ENCODE data around the gene HDAC4.
A peak's percentile ranks its signal among the peaks of the same experiment; 100 is the strongest.

HDAC4 gene

DNA sequence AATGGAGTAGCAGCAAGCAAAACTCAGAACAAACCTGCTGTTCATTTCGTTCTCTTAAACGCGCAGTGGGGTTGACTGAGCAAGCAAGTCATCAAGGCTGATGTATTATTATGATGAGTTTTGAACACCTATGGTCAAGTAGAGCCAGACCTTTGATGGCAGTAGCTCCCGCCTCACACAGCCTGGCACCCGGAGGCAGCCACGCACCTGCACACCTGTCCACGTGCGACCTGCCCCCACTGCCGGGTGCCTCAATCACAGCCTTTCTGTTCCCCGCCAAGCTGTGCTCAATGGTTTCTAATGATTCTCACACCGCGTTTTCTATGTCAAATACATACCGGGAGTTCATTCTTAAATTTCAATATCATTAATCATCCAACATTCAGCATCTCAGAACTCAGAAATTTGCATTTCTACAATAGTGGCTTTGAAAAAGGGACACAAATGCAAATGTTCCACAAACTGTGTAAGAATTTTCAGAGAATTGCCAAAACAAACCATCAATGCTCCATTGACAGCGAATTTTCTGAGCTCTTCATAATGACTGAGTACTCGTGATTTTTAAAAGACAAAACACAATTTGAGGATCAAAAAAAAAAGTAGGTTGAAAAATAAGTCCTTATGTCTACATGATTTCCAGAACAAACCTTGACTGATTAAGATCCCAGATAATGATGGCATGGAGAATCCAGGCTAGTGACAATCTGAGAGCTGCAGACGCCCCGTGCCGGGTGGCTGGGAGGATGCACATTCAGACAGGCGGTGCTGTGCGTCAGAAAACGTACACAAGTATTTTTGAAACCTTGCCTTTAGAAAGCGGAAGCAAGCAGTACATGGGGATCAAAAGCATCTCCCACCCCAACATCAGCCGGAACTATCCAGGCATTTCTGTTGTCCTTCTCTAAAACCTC, 56.6 kb downstream of the HDAC4 start:
- DNase-seq = no peak

DNA sequence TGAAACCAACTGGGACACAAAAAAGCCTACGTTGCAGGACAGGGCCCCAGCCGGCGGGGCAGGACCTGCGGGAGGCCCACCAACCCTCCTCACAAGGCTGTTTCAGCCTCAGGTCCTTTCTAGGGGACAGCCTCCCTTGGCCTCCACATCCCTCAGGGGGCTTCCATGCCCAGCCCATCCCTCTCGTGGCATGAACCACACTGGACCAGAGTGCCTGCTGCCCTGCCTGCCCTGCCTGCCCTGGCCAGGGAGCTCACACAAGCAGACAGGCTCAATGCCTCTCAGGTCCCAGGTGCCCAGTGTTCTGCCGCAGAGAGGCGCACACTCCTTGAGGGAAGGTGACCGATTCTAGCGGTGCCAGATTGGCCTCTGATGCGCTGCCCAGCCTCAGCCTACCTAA, 57.4 kb downstream of the HDAC4 start:
- no peak for DNase-seq

DNA sequence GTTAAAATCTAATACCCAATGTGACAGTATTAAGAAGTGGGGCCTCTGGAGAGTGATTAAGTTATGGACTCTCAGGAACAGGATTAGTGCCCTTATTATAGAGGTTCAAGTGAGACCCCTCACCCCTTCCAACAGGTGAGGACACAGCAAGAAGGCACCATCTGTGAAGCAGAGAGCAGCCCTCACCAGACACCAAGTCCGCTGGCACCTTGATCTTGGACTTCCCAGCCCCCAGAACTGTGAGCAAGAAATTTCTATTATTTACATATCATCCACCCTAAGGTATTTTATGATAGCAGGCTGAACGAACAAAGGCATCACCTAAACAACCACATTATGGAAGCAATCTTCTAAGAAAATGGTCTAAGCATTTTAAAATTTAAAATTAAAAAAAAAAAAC, 59.0 kb downstream of the HDAC4 start:
- DNase-seq = no peak

- no peak for DNase-seq
These were observed 59.6 kb downstream of the HDAC4 start for GRCh38 chr2:239341146-239341732.

DNA sequence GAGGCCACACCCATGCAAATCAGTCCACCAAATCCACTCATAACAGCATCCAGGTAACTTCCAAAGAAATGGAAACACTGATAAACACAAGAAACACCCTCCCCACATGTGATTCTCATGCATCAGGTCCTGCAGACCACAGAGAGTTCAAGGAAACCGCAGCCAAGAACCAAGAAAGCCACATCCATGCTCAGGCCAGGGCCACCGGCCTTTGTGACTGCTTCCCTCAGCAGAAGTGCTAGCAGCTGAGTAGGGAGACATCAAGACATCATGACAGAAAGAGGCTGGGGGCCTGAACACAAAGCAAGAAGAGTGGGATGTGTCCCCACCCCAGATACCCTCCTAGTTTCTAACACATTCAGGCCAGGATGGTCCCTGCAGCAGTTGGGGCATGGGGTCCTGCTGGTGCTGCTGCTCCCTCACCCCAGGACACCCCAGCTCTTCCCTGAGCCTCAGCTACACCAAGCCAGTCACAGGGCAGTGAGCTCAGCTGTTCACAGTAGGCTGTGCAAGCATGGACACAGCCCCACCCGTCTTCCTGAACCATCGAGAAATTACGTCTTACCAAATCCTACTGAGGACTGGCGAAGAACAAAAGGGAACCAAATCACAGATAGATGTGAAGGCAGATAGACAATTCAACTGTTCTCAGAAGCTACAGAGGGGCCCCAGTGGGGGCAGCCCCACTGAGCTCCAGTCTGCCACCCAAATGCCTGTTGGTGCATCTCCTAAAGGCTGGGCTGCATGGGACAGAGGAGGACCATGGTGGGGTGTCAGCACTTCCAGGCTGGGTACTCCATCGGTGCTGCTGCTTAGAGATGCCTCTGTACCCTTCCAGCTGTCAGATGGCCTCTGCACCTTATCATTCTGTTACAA, 60.9 kb downstream of the HDAC4 start:
- no peak for DNase-seq

GRCh38 chr2:239339241-239339640, 61.6 kb downstream of the HDAC4 start:
- no peak for DNase-seq

DNA sequence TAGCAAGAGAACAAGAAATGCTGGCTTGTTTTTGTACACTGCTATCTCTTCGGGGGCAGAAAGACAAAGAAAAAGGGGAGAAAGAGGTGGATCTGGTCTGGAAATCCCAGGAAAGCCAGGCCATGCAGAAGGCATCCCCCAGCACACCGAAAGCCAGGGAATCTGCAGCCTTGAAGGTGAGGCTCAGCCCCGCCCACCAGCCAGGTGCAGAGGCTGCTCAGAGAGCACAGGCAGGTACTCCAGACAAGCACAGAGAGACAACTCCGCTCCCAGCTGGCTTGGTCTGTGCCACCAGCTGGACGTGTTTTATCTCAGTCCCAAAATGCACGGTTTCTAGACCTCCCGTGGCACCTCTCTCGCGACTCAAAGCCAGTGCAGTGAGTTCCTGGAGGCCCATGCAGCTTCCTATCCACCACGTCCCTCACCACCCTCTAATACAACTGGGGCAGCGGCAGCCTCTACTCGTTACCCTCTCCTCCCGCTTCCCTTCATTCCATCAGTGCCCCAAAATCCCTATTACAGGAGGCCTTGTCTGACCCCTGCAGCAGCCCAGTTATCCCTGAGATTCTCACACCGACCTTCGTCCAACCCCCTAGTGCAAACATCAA, 62.8 kb downstream of the HDAC4 start:
- no peak for DNase-seq

DNA sequence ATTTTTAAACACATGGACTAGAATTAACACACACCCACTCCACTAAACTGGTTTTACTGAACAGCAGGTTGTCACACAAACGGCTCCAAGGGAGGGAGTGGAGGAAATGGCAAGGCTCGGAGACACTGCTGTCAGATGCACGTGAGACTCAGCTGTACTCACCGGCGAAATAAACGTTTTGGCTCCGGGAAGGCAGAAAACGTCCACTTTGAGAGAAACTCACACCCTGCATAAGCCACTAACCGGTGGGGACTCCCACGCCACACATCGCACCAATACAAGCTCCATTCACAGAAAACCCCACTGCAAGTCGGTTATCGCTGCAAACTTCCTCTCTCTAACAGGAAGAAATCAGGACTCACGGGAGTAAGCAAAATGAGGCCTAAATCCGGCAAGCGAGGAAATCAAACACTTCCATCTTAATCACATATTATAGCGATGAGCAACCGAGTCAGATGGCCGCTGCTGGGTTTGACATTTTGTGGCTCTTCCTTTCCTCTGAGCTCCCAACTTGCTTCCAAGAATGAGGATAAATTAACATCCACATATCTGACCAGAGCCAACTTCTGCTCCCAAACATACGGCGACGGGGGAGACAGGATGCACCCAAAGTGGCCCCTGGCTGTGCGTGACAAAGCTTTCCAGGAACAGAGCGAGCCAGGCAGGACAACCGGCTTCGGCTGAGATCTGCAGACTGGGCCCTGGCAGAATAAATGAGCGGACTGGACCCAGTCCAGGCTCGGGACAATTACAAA, 63.5 kb downstream of the HDAC4 start:
- no peak for DNase-seq

DNA sequence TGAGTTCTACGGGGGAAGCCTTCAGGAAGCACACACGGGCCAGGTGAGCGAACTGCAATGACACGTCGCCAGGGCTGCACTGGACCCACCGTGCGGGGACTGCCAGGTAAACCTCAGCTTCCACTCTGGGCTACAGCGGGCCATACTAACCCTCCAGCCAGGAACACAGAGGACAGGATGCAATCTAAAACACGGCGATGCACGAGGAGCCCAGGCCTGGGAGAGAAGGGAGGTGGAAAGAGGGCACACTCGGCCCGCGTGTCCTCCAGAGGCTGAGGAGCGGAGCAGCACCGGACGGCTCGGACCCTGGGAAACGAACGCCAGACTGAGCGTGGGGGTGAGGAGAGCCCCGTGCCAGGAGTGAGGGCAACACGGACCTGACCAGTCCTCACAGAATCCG, 69.3 kb downstream of the HDAC4 start:
- no peak for DNase-seq

- DNase-seq = no peak
These were observed 70.0 kb downstream of the HDAC4 start for GRCh38 chr2:239330836-239331235.

DNA sequence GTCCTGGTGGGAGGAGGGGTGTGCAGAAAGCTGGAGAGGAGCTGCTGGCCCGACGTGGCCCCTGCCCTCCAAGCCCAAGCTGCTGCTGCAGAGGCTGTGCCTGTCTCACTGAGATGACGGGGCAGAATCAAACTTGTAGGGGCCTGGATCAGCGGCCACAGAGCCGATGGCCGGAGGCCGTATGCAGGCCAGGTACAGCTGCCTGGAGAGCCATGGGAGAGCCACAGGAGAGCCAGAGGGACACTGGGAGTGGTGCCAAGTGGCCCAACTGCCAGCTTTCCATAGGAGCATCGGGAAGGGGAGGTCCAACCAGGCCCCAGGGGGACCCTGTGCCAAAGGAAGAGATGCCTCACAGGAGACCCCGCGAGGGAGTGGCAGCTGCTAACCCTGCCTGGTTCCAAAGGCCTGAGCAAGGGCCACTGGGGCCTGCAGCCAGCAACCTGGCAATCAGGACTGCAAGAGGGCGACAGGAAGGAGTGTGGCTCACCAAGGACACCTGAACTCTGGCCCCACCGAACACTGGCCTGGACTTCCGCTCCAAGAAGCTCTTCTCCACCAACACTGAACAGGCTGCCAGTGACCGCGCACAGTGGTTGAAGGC, 70.7 kb downstream of the HDAC4 start:
- DNase-seq = no peak

GRCh38 chr2:239329284-239329971, 71.4 kb downstream of the HDAC4 start:
- DNase-seq = no peak

- DNase-seq = no peak
These were observed 72.2 kb downstream of the HDAC4 start for GRCh38 chr2:239328351-239329191.

- no peak for DNase-seq
These were observed 73.1 kb downstream of the HDAC4 start for GRCh38 chr2:239327536-239328350.

GRCh38 chr2:239326831-239327535, 73.8 kb downstream of the HDAC4 start:
- DNase-seq = peak; percentile 11

GRCh38 chr2:239324456-239324855, 76.4 kb downstream of the HDAC4 start:
- no peak for DNase-seq

GRCh38 chr2:239323447-239323846, 77.4 kb downstream of the HDAC4 start:
- DNase-seq = no peak

DNA sequence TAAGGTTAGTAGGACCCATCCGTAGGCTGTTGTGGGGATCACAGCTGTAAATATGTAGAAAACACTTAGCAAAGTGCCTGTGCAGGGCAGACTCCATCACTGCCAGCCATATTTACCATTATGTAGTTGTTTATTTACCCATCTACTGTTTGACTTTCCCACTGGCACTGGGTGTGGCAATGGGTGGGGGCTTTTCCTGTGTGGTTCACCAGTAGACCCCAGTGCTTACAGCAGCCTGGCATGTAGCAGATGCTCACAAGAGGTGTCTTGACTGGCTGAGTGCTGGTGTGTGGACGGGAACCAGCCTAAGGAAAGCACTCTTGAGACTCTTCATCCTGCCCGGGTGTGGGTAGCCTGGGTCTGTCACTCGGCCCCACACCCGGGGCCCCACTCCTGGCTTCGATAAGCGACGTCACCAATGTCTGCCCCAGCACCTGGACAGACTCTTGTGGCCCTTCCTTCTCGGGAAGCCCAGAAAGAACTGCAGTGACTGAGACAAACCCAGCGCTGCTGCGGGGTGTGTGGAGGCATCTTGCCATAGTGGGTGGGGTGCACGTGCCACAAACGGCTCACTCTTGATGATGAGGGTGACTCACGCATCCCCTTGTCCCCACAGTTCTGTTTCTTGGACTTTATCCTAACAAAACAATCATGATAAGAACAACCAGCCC, 78.3 kb downstream of the HDAC4 start:
- DNase-seq = no peak
